Esophagus muscularis mucosa (tissue), 4 donors: ENCODE results near the gene MREG.

Experiments used
- CTCF ChIP-seq, 3 experiments: fragments of 200-600 bp in 2 of 3; fragments of 450-650 bp in 1 of 3; sonication (generic) in 2 of 3; IDR thresholded peaks; one replicate each; pipeline ENCODE4 v1.5.1; 2017 to 2019; ENCODE audit warnings: antibody characterized with exemption in 3 of 3, mild to moderate bottlenecking in 2 of 3, moderate library complexity in 1 of 3
- EP300 ChIP-seq: sonication (generic); formaldehyde crosslinking; IDR thresholded peaks from one replicate; pipeline ENCODE4 v1.6.1; 2017; ENCODE audit warnings: antibody characterized with exemption
- POLR2A ChIP-seq: fragments of 450-650 bp; IDR thresholded peaks from one replicate; pipeline ENCODE4 v1.6.1; 2017; ENCODE audit warnings: antibody characterized with exemption, moderate library complexity, mild to moderate bottlenecking, low read depth
- POLR2AphosphoS5 ChIP-seq, 2 donors: sonication (generic); formaldehyde crosslinking; IDR thresholded peaks; one replicate each; pipeline ENCODE4 v1.6.1; 2017; ENCODE audit warnings: antibody characterized with exemption in 2 of 2

- no peak for TF ChIP-seq CTCF (IDR thresholded peaks at IDR 0.05)
- TF ChIP-seq POLR2A: no peak
- no peak for TF ChIP-seq POLR2AphosphoS5 (IDR thresholded peaks at IDR 0.05)
- TF ChIP-seq EP300: no peak
These were observed 20.1 kb upstream of the MREG start for GRCh38 chr2:216033403-216033802.
